HG03039 (cell line): ENCODE results near the gene SEMA5A.

Source experiments
- ATAC-seq: cut with Tn5 transposase; IDR thresholded peaks from one replicate; pipeline ENCODE4 v1.9.1; 2021; ENCODE audit warnings: mild to moderate bottlenecking, moderate library complexity; ENCODE audit not compliant: unreplicated experiment

Gene SEMA5A

GRCh38 chr5:9046756-9047481, 499.0 kb downstream of the SEMA5A start:
- ATAC-seq: no peak

- no peak for ATAC-seq
Measured at GRCh38 chr5:9045946-9046345, 499.9 kb downstream of the SEMA5A start.

GRCh38 chr5:9042241-9042640, 503.6 kb downstream of the SEMA5A start:
- ATAC-seq: no peak

GRCh38 chr5:9040475-9040874, 505.4 kb downstream of the SEMA5A start:
- no peak for ATAC-seq

GRCh38 chr5:9037048-9037447, 508.8 kb downstream of the SEMA5A start:
- no peak for ATAC-seq

DNA sequence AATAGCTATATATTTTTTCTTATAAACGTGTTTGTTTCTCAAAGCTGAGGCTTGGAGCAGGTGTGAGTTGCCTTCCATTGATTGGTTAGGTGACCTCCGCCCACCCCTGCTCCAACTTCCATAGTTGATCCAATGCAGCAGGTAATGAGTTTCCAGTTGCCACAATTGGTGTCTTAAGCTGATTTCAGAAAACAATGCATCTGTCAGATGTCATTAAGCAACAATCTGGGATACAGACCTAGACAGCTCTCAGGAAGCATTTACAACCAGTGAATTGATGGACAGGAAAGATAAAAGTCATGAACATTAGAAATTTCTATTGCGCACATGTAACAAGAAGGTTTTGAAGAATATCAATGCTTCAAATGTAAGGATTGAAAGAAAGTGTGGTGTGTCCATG, 510.5 kb downstream of the SEMA5A start:
- ATAC-seq: no peak

GRCh38 chr5:9034649-9035048, 511.2 kb downstream of the SEMA5A start:
- ATAC-seq: no peak

GRCh38 chr5:9033524-9033923, 512.4 kb downstream of the SEMA5A start:
- ATAC-seq: no peak

DNA sequence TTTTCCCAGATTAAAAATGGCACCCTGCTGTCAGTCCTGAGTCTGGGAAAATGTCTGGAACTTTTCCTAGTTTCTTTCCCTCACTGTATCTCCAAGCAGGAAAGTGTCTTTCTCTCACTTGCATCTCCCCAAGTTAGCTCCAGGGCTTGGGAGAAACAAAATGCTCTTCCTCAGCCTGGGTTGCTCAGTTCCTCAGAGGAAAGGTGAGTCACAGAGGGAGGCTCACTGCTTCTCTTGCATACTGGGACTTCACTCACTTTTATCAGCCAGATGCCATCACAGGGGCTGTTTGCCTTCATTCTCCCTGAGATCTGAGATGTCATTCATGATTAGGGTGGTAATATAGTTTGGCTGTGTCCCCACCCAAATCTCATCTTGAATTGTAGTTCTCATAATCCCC, 519.9 kb downstream of the SEMA5A start:
- no peak for ATAC-seq

DNA sequence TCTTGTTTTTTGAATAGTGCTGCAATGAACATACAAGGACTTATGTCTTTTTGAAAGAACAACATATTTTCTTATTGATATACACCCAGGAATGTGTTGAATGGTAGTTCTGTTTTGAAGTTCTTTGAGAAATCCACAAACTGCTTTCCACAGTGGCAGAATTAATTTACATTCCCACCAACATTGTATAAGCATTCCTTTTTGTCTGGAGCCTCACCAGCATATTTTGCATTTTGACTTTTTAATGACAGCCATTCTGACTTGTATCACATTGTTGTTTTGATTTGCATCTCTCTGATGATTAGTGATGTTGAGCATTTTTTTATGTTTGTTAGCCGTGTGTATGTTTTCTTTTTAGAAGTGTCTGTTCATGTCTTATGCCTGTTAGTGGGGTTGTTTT, 524.9 kb downstream of the SEMA5A start:
- no peak for ATAC-seq

GRCh38 chr5:9015937-9016270, 530.0 kb downstream of the SEMA5A start:
- ATAC-seq: no peak

DNA sequence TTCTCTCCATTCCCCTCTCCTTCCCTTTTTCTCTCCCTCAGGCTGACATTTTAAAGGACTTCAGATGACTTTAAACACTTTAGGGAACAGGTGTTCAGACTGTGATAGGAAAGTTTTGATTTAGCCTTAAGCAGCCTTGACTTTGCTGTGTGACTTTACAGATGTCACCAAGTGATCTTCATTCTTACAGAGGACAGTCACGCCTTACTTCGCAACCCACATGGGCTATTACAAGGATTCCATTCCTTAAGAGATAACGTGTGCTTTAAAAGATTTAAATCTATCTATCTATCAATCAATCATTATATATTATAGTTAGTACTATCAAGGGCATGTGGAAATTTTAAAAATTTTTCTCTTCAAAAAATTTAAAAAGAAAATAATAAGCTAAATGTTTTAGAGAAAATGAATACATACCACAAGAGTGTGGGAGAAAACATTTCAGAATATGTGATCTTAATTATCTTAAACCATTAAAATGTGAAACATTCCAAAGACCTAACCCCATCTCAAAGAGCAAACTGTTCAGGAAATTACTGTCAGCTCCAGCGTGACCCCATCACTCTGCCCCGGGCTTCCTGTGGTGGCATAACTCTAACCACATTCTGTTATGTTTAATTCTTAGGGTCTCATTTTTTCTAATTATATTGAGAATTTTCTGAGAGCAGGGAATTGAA, 530.5 kb downstream of the SEMA5A start:
- ATAC-seq: no peak

- no peak for ATAC-seq
Measured at GRCh38 chr5:9013147-9013546, 532.7 kb downstream of the SEMA5A start.

- no peak for ATAC-seq
Measured at GRCh38 chr5:9009931-9010651, 535.8 kb downstream of the SEMA5A start.

DNA sequence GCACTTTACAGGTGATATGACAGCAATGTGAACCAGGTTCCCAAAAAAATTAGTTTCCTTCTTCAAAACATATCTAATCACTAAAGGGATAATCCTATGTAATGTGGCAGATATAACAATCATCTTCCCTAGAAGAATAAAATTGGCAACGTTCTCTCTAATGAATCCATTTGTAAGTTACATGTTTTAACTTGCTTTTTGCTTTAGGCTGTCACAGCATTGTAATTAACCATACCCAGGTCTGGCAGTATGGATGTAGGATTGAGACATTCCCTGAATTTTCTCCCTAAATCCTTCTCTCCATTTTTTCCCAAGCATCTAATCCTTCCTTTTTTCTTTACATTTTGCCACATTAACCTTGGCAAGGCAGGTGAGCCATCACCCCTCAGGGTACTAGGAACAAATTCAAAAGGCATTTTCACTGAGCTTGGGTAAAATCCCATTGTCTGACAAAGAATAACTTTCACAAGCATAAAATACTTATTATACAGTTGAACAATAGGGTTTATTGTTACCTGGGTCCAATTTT, 548.3 kb downstream of the SEMA5A start:
- no peak for ATAC-seq

DNA sequence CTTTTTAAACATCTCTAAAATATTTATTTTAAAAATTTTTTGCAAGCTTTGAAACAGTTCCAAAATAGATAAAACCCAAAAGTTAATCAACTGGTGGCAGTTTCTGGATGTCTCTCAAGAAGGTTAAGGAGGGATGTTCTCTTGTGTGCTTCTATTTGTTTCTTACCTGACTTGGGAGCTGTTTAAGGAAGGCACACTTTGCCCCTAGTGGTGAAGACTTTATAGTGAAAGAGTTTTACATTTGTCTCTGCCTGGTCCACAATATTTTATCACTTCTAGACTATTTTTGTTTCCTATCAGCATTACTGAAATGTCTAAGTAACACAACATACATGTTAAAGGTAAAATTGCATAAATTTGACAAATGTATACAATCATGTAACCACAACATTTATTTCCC, 552.8 kb downstream of the SEMA5A start:
- no peak for ATAC-seq
